ENCODE results near the gene LGR6.

LGR6 gene

GRCh38 chr1:202362212-202362611 is 168.6 kb downstream of the LGR6 start:
- no peaks in the 10 kb centered on the region for H3K27me3 ChIP-seq
- TF ChIP-seq CTCF (IDR thresholded peaks at IDR 0.05; ENCODE audit: low read depth, low read length) = no peak
- no peaks in the 10 kb centered on the region for H3K4me1 ChIP-seq
- no peak for DNase-seq
- no peak overlapping the region for H3K4me3 ChIP-seq (ENCODE audit: low read depth, low read length)
- H3K9me3 ChIP-seq = no peaks in the 10 kb centered on the region
- H3K36me3 ChIP-seq = no peaks in the 10 kb centered on the region

GRCh38 chr1:202365092-202365815 is 171.7 kb downstream of the LGR6 start:
- H3K36me3 ChIP-seq = no peaks in the 10 kb centered on the region
- H3K27me3 ChIP-seq = no peaks in the 10 kb centered on the region
- TF ChIP-seq CTCF (IDR thresholded peaks at IDR 0.05; ENCODE audit: low read depth, low read length) = no peak
- H3K4me1 ChIP-seq = no peaks in the 10 kb centered on the region
- H3K4me3 ChIP-seq (ENCODE audit: low read depth, low read length) = no peak overlapping the region
- no peak for DNase-seq
- no peaks in the 10 kb centered on the region for H3K9me3 ChIP-seq

- Histone ChIP-seq H3K36me3 (no peaks in the 10 kb centered on the region), H3K4me1 (no peaks in the 10 kb centered on the region), H3K4me3 (ENCODE audit: low read depth, low read length) (no peak overlapping the region), H3K9me3 (no peaks in the 10 kb centered on the region), H3K27me3 (no peaks in the 10 kb centered on the region)
- no peak for TF ChIP-seq CTCF (IDR thresholded peaks at IDR 0.05; ENCODE audit: low read depth, low read length)
- no peak for DNase-seq
These were observed 173.7 kb downstream of the LGR6 start for GRCh38 chr1:202367271-202367670.

All from BE2C (cell line).